HG03175 (cell line): ENCODE data around the gene SURF4.
A peak's percentile ranks its signal among the peaks of the same experiment; 100 is the strongest.

Source experiments
- ATAC-seq: cut with Tn5 transposase; IDR thresholded peaks from one replicate; pipeline ENCODE4 v1.9.1; 2021; ENCODE audit warnings: mild to moderate bottlenecking, moderate library complexity; ENCODE audit not compliant: unreplicated experiment

Gene SURF4

GRCh38 chr9:133353548-133353947 lies 22.3 kb downstream of the SURF4 start:
- ATAC-seq, result no peak

GRCh38 chr9:133352635-133353340 lies 23.1 kb downstream of the SURF4 start:
- no peak for ATAC-seq

DNA sequence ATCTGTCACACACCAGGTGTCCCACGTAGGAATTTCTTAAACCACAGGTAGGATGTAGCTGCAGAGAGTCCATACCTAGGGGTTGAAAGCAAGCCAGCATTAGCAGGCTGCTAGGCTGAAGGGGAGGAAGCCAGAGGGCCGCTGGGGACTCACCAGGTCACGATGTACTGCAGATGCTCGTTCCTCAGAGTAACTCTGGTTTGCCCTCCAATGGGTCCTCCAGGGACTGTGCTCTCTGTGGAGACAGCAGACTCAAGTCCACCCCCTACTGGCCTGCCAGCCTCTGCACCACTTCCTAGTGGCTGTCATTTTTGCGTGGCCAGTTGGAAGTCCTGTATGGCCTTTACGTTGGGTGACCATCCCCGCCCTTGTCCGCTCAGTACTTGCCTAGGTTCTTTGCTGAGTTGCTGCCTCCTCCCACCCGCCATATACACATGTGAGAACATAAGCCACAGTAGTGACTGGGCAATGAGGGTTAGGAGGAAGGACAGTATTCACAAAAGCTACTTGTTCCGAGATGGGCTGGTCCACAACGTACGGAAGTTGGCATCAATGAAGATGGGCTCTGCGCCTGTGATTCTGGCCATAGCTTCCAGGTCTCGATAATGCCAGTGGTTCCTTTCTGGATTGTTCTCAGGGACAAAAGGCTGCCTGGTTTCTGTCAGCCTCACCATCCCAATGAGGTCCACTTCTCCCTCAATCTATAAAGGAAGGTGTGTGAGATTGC lies 23.8 kb downstream of the SURF4 start:
- ATAC-seq, result no peak

GRCh38 chr9:133351526-133351907 lies 24.3 kb downstream of the SURF4 start:
- ATAC-seq, result no peak

GRCh38 chr9:133349965-133350616 lies 25.8 kb downstream of the SURF4 start:
- ATAC-seq, result no peak

GRCh38 chr9:133348718-133349573 lies 26.9 kb downstream of the SURF4 start:
- no peak for ATAC-seq

DNA sequence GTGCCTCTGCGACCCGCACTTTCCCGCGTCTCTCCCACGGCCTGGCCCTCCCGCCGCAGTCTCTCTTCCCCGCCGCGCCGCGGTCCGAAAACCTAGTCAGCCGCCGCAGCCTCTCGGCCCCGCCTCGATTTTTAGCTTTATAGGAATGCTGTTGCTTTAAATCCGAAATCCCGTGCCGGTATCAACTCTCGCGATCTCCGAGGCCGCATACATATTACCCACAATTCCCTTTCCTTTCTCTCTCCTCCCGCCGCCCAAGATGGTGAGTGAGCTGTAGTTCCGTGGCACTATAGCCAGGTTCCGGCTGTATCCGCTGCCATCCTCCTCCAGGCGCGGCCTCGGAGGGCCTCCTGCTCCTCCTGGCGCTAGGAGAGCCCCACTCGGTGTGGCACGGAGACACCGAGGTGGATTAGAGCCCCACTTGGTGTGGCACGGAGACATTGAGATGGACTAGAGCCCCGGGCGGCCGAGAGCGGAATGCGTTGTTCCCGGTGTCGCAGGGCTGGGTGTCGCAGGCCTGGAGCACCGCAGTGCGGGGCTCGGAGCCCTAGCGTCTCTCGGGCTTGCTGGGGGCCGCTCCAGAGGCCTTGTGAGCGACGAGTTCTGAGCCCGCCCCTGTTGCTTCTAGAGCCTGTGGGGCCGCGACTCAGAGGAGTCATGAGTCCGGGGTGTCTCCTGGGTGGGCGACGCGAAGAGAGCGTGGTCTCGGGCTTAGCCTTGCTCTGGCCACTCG lies 27.7 kb downstream of the SURF4 start, which contains the start of the genes MED22 and RPL7A:
TSS of gene MED22 (minus strand) at position 147 of the 733 bp plus-strand sequence. CDS start 1,469 bp downstream, outside the sequence.
TSS of gene RPL7A (plus strand) at position 234 of the 733 bp plus-strand sequence. CDS start at position 260, 26 bp downstream.
- peak; percentile 78 for ATAC-seq

GRCh38 chr9:133347515-133347984 lies 28.3 kb downstream of the SURF4 start:
- peak; percentile 48 for ATAC-seq

GRCh38 chr9:133346021-133346785 lies 29.7 kb downstream of the SURF4 start:
- no peak for ATAC-seq

- ATAC-seq, result no peak
Measured at GRCh38 chr9:133345596-133345995, 30.3 kb downstream of the SURF4 start.

- ATAC-seq, result no peak
Measured at GRCh38 chr9:133344979-133345378, 30.9 kb downstream of the SURF4 start.

GRCh38 chr9:133344071-133344470 lies 31.8 kb downstream of the SURF4 start:
- ATAC-seq, result no peak

- ATAC-seq, result no peak
Measured at GRCh38 chr9:133342570-133342969, 33.3 kb downstream of the SURF4 start.

DNA sequence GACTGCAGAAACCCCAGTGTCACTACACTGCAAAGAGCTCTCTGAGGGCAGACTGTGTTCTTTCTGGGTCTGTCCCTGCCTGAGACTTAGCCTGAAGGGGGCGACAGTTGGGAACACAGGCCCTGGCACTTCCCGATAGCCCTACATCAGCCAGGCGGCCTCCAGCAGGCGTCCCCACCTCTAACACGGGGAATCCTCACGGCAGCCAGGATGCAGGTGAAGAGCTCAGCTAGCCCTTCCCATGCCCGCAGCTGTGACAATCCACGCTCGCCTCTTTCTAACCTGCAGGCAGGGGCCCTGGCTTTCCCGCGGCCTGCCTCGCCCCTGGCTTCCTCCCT lies 33.8 kb downstream of the SURF4 start:
- ATAC-seq, result no peak

- ATAC-seq, result no peak
Measured at GRCh38 chr9:133341369-133342068, 34.3 kb downstream of the SURF4 start.

- ATAC-seq, result no peak
Measured at GRCh38 chr9:133340916-133341315, 34.9 kb downstream of the SURF4 start.

DNA sequence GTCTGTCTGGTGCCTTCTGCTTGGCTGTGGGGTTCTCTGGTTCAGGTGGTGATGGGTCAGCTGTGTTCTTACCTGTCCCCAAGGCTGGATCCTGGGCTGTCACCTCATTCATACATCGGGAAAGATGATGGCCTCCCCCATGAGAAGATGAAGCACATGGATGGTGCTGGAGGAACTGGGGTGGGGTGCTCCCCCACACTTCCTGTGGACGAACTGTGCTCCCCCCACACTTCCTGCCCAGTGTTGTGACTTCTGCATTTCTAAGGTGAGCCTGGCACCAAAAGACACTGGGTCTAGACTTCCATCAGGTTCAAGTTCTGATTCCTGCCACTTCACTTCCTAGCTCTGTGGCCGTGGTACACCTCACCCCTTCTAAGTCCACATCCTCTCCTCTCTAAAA lies 35.6 kb downstream of the SURF4 start:
- ATAC-seq, result no peak

DNA sequence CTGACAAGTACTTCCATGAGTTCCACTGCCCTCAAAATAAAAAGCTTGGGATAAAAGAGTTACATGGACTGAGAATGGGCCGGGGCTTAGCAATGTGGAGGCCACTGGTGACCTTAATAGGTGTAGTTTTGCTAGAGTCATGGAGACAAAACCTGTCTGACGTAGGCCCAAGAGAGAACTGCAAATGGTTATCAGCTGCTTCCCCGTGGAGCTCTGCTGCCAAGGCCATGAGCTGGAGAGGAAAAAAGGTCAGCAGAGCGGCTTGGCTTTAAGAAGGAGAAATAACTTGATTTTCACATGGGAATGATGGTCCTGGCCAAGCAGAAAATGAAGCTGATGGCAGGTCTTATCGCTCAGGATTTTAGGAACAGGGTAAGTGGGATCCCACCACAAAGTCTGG lies 36.2 kb downstream of the SURF4 start:
- no peak for ATAC-seq
